Type B pancreatic cell (in vitro differentiated cells): ENCODE measurements around the gene ROPN1L. TPM values are rescaled to one million over a fixed set of nuclear protein-coding genes. Genes with fewer than 3 reads are reported as not detected.
"Not testable (repeated sequence)": the region's sequence is repeated elsewhere in the genome, so short reads cannot be mapped to it uniquely, and the experiment has no call there.

Experiments used
- DNase-seq: peaks from one replicate; pipeline ENCODE4 v3.0.0; 2021; ENCODE audit warnings: mixed read lengths; ENCODE audit not compliant: unreplicated experiment; ENCODE audit errors: extremely low spot score
- H3K27ac Mint-ChIP-seq: 2 replicates; pipeline ENCODE4 v1.8.0; 2021; ENCODE audit warnings: mild to moderate bottlenecking, mixed read lengths
- H3K27me3 Mint-ChIP-seq: 2 replicates; pipeline ENCODE4 v1.8.0; 2021; ENCODE audit warnings: mixed read lengths
- H3K36me3 Mint-ChIP-seq: 2 replicates; pipeline ENCODE4 v1.8.0; 2021; ENCODE audit warnings: mixed read lengths
- H3K4me1 Mint-ChIP-seq: one replicate; pipeline ENCODE4 v1.8.0; 2021; ENCODE audit warnings: mixed read lengths; ENCODE audit not compliant: unreplicated experiment
- H3K4me3 Mint-ChIP-seq: 2 replicates; pipeline ENCODE4 v1.8.0; 2021; ENCODE audit warnings: mild to moderate bottlenecking, mixed read lengths
- H3K9me3 Mint-ChIP-seq: 2 replicates; pipeline ENCODE4 v1.8.0; 2021; ENCODE audit warnings: mixed read lengths
- CTCF ChIP-seq: fragments of 200-600 bp; sonication (generic); conservative IDR thresholded peaks from 2 replicates; pipeline ENCODE4 v1.5.0; 2021; ENCODE audit warnings: antibody characterized with exemption, mild to moderate bottlenecking
- microRNA-seq: library from miRNA; unstranded; fragments of <30 nt; microRNA quantifications from one replicate; pipeline ENCODE4, GENCODE V29; 2020
- total RNA-seq: library from RNA; stranded (reverse); gene quantifications from 2 replicates; pipeline ENCODE4 v1.2.1, GENCODE V29; 2021; ENCODE audit warnings: low replicate concordance

Gene ROPN1L
- total RNA-seq, 1 donor from 2014 or later = 2.0 TPM

DNA sequence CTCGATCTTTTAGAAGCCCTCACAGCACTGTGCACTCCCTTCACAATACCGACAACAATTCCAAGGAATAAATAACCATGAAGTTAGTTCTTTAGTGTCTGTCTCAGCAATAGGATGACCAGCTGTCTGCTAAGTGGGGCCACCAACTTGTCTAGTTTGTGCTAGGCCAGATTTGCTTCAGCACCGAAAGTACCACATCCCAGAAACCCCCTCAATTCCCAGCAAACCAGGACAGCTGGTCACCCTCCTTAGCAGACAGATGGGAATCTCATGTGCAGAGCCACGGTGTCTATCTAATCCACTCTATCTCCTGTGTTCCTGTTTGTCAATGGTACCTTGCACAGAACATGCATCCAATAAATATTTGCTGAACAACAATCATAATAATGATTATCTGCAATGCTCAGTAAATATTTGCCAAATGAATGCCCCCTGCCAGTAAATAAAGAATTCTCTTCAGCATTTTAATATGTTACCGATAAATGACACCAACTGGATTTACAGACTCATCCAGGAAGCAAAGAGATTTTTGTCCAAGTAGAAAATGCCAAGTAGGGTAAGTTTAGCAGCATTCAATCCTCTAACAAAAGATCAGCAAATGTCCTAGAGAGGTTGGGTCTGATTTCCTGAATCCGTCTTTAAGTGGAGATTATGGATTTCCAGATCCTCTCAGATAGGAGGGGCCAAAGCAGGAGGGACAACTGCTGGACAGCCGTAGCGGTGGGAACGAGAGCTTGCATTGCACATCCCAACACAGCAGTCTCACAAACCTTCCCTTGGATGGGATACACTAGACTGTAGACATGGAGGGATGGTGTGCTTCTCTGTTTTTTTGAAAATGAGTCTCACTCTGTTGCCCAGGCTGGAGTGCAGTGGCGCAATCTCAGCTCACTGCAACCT, 70.3 kb downstream of the ROPN1L start:
- Mint-ChIP-seq H3K36me3 (no peaks in the 10 kb centered on the region), H3K4me1 (peaks cover 32% of the 10 kb centered on the region), H3K27me3 (no peaks in the 10 kb centered on the region), H3K27ac (no peak overlapping the region), H3K4me3 (no peak overlapping the region), H3K9me3 (peaks cover 4% of the 10 kb centered on the region)
- no peak for DNase-seq
- no peak for TF ChIP-seq CTCF

- no peak for TF ChIP-seq CTCF
- Mint-ChIP-seq H3K27ac (peak overlapping the region; percentile 23), H3K27me3 (no peaks in the 10 kb centered on the region), H3K36me3 (no peaks in the 10 kb centered on the region), H3K4me3 (no peak overlapping the region), H3K9me3 (peaks cover 7% of the 10 kb centered on the region), H3K4me1 (peaks cover 27% of the 10 kb centered on the region)
- DNase-seq = no peak
These were observed 72.1 kb downstream of the ROPN1L start for GRCh38 chr5:10513501-10514442.

DNA sequence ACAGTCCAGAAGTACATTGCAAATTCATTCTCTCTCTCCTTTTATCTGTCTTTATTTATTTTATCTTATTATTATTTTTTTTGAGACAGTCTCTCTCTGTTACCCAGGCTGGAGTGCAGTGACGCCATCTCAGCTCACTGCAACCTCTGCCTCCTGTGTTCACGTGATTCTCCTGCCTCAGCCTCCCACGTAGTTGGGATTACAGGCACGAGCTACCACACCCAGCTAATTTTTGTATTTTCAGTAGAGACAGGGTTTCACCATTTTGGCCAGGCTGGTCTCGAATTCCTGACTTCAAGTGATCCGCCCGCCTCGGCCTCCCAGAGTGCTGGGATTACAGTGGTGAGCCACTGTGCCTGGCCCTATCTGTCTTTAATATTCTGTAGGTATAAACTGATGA, 72.9 kb downstream of the ROPN1L start:
- not testable (repeated sequence) for H3K4me3 Mint-ChIP-seq, H3K27ac Mint-ChIP-seq, H3K27me3 Mint-ChIP-seq, H3K36me3 Mint-ChIP-seq, DNase-seq, H3K9me3 Mint-ChIP-seq
- peaks cover 20% of the 10 kb centered on the region for H3K4me1 Mint-ChIP-seq

Small RNA genes within 50 kb of the gene (microRNA-seq; reads per million reads assigned to microRNA genes)
- not detected for gene MIR6131

Other genes with a start within 250 kb of the ROPN1L start
- 23.6 and 30.5 TPM in 2 replicates for gene ATPSCKMT, start 192.0 kb upstream of the ROPN1L start, total RNA-seq
- 199 and 255 TPM in 2 replicates for gene CCT5, start 191.6 kb upstream of the ROPN1L start, total RNA-seq
- gene CMBL, start 134.0 kb upstream of the ROPN1L start, total RNA-seq = 12.1 and 32.9 TPM in 2 replicates
- gene MARCHF6, start 88.2 kb upstream of the ROPN1L start, total RNA-seq = 132 and 199 TPM in 2 replicates
- gene ANKRD33B, start 122.2 kb downstream of the ROPN1L start, total RNA-seq = 3.4 and 5.4 TPM in 2 replicates